Fibroblast of skin of right biceps (primary cell): ENCODE data around the gene MED26.

Experiments
- DNase-seq: peaks from one replicate; pipeline ENCODE4 v3.0.0-alpha.2; 2013

The MED26 gene

GRCh38 chr19:16587833-16588823, 39.9 kb downstream of the MED26 start:
- DNase-seq = no peak

- peak; percentile 74 for DNase-seq
Observed at GRCh38 chr19:16586991-16587832, 40.8 kb downstream of the MED26 start.

DNA sequence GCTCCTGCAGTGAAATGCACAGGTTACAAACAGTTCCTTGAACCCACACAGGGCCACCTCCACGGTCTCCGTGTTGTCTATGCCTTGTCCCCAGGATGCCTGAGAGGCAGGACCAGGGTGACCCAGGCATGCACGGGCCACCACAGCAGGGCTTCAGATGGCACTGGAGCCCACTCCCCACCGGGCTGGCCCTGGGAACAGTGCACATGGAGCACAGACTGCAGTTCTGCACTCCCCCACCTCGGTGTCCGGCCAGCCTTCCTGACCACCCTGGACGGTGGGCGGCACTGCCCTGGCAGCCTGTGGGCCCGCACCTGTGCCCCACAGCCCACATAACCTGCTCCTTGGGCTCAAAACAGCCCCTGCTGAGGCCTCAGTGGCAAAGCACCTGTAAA, 41.5 kb downstream of the MED26 start:
- no peak for DNase-seq

DNA sequence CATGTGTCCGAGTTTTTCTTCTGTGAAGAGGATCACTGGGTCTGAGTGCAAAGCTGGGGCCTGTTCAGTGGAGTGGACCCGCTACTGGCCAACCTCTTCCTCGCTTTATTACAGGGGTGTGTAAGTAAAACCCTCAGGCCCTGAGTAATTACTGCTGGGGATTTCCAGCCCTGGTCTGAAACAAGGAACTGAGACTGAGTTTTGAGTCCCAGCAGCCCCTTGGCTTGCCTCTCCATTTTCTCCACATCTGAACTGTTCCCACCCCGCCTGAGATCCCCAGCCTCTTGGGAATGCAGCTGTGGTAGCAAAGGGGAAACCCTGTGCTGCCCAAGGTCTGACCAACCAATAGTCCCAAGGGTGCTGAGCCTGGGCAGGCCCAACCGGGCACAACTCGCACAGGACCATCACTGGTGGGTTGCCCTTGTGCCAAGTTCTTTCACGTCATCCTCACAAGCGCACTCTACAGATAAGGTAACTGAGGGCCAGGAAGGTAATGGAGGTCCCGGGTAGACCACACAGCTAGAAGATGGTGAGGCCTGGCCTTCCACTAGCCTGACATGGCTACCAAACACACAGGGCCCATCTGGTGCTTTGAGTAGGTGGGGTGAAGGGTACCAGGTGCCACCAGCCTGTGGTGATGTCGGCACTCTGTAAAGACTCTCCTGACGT, 42.1 kb downstream of the MED26 start:
- no peak for DNase-seq

GRCh38 chr19:16585094-16585801, 42.8 kb downstream of the MED26 start:
- DNase-seq = no peak

GRCh38 chr19:16584248-16585093, 43.5 kb downstream of the MED26 start:
- DNase-seq = peak; percentile 77

DNA sequence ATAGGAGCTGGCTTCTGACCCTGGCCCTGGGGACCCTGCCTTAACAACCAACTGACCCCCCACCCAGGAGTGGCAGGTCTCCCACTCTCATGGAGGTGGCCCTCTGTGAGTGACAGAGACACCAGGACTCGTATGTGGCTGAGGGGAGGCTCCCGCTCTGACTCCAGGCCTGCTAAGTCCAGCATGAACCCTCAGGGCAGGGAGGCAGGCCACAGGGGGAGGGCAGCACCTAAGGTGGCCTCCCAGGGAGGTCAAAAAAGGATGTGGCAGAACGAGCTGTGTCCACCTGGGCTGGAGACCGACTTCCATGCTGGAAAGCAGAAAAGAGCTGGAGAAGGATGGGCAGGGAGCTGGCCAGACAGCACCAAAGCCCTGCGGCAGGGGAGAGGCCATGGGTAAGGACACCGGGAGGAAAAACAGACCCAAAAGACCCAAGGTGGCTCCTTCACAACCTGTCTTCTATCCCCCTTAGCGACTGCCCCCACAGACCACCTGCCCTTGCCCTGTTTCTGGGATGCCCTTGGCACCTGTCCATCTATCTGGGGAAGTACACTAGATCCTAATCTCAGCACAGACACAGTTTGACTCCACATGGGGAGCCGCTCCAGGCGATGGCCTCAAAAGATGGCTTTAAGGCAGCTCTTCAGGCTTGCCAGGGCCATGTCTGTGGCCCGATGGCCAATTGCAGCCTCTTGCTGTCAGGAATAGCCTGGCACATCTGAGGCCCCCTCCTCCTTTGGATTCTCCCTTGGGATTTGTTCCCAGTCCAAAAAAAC, 45.3 kb downstream of the MED26 start:
- DNase-seq = no peak

DNA sequence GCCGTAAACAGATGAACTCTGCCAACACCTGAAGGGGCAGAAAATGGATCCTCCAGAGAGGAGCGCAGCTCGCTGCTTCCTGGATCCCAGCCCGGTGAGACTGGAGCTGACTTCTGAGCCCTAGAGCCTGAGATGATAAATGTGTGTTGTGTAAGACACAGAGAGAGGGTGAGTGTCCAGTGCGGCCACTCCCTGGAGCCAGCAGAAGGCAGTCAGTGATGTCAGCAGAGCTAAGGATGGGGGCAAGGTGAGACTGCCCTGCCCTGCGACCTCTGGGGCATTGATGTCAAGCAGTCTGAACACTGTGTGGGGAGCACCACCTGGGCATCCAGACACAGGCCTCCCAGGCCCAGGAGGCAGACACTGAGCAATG, 46.0 kb downstream of the MED26 start:
- no peak for DNase-seq

DNA sequence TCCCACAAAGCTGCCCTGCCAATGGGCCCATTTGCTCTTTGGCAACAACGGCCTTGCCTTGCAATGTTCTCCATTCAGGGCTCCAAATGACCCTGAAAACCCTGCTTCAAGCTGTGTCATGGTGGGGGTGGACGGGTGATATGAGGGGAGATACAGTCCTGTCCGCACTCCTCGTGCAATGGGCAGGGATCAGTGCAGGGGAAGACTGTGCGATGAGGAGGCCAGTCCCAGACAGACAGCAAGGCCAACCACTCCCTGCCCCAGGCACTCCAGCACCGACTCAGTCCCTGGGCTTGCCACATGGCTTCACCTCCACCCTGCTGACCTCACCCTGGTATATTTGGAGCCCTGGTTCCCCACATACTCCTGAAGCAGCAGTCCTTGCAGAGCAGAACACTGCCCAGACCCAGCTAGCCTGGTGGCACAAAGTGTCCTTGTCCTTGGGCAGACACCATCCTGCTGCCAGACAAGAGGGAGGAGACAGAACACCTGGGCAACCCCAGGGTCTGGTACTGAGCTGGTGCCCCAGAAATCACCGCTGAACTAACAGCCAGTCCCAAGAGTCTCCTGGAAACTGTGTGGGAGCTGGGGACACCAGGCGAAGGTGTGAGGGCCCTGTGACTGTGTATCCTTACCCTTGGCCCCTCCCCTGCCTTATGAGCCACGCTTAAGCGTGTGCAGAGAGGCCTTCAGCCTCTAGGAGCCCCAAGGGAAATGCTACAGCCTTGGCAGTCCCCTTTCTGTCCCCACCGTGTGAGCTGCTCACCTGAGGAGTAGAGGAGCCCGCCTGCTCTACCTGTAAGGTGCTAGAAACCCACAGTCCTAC, 46.6 kb downstream of the MED26 start:
- no peak for DNase-seq

GRCh38 chr19:16579381-16579780, 48.6 kb downstream of the MED26 start:
- DNase-seq = no peak

DNA sequence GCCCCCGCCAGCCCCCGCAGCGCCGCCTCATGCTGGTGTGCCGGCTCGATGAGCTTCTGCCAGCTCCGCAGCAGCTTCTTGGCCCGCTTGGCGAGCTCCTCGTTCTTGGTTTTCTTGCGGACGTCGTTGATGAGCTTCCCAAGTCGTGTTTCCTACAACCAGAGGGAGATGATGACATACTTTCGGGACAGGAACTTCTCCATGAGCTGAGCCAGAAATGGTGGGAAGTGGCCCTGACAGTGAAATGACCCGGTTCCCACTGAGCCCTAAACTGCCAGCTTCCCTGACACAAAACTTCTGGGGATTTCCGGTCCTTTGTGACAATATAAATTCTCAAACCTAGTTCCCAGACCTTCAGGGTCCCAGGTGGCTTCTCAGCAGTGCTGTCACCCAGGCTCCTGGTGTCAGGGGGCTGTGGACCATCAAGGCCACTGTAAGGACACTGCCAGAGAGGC, 50.4 kb downstream of the MED26 start:
- DNase-seq = no peak

DNA sequence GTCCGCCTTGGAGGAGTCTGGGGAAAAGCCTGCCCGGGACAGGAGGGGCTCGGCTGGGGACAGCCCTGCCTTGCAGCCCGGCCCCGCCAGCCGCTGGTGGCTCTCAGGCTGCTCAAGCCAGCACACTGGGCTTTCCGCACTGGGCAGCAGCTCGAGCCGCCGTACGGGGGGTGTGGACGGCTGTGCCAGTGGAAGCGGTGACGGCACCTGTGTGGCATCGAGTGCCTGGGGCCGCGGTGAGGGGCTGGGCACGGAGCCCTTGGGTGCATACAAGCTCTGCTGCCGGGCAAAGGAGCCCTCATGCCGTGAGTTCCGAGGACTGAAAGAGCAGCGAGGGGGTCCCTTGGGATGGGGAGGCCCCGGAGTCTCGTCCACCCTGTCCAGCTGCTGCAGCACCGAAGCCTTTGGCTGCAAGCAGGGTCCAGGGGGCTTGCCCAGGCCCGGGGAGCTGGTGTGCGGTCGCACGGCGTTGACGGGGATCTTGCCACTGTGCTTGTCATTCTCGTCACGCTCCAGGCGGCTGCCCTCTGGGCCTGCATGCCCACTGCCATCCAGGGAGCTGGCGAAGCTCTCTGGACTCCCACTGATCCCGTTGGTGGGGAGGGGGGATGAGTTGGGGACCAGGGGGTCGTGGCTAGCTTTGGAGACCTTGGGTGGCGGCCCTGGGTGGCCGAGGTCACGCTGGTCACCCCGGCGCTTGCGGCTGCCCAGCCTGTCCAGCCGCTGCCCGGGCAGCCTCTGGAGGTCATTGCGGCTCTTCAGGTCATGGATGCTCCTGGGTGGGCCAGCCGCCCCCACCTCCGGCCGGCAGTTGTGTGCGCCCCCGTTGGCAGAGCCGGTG, 51.1 kb downstream of the MED26 start:
- DNase-seq = no peak

GRCh38 chr19:16575861-16576689, 51.9 kb downstream of the MED26 start:
- DNase-seq = no peak

- DNase-seq = no peak
Observed at GRCh38 chr19:16575282-16575681, 52.7 kb downstream of the MED26 start.

GRCh38 chr19:16573925-16574324, 54.1 kb downstream of the MED26 start:
- no peak for DNase-seq

DNA sequence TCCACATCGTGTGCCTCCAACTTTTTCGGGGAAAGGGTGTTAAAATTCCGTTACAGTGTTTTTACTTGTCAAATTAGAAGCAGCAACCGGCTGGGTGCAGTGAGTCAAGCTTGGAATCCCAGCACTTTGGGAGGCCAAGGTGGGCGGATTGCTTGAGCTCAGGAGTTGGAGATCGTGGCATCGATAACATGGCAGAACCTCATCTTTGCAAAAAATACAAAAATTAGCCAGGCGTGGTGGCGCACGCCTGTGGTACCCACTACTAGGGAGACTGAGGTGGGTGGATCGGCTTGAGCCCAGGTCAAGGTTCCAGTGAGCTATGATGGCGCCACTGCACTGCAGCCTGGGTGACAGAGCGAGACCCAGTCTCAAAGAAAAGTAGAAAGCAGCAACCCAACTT, 54.7 kb downstream of the MED26 start:
- DNase-seq = no peak

DNA sequence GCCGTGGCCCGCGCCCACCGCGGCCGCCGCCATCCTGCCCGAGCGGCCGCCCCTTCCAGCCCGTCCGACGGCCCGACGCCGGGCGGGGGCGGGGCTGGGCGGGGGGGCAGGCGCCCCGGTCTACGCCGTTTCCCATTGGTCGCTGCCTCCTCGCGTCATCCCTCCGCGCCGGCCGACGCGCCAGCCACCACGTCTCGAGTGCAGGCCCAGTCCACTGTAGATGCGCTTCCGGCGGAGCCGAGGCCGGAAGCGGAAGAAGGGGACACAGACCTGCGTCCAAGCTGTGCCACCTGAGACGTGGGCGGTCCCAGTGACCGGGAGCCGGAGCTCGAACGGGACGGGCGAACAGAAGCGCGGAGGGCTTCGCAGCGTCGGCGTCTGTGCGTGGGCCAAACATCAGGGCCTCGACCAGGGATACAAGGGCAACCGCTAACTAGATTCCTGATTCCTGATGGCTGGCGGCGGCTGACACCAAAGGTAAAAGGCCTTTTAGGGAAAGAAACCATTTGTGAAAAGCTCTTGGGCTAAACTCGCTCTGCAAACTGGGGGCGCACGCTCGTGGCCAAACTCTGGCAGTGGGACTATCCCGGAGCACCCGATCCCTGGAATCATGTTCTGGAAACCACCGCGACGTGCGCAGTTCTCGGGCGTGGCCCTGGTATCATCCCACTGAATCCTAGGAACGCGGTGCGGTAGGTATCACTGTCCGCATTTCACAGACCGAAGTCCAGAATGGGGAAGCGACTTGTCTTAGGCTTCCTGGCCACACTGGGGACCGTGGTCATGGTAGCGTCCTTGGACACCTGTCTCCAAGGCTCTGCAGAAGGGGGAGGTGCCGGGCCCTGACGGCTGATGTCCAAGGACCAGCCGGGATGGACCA, 55.4 kb downstream of the MED26 start, which contains the start of gene SLC35E1:
Gene SLC35E1 (minus strand): TSS at position 84 of the 880 bp plus-strand sequence. CDS start 51 bp downstream, at position 33.
- DNase-seq = peak; percentile 96
